ENCODE measurements around the gene RHOH.
A peak's percentile ranks its signal among the peaks of the same experiment; 100 is the strongest.

The RHOH gene

GRCh38 chr4:40209401-40209800, 12.6 kb downstream of the RHOH start:
- no peak for FAIRE-seq

GRCh38 chr4:40210776-40211175, 13.9 kb downstream of the RHOH start:
- FAIRE-seq = no peak

GRCh38 chr4:40211224-40212185, 14.7 kb downstream of the RHOH start:
- FAIRE-seq = peak; percentile 49

- FAIRE-seq = no peak
These were observed 16.1 kb downstream of the RHOH start for GRCh38 chr4:40212674-40213527.

GRCh38 chr4:40214038-40214437, 17.2 kb downstream of the RHOH start:
- no peak for FAIRE-seq

GRCh38 chr4:40214661-40215418, 18.0 kb downstream of the RHOH start:
- FAIRE-seq = no peak

GRCh38 chr4:40216622-40217366, 20.0 kb downstream of the RHOH start:
- peak; percentile 40 for FAIRE-seq

GRCh38 chr4:40221744-40222143, 24.9 kb downstream of the RHOH start:
- no peak for FAIRE-seq

GRCh38 chr4:40223343-40223742, 26.5 kb downstream of the RHOH start:
- no peak for FAIRE-seq

GRCh38 chr4:40224432-40224831, 27.6 kb downstream of the RHOH start:
- no peak for FAIRE-seq

- no peak for FAIRE-seq
These were observed 28.7 kb downstream of the RHOH start for GRCh38 chr4:40225497-40225896.

GRCh38 chr4:40227284-40227683, 30.5 kb downstream of the RHOH start:
- no peak for FAIRE-seq

- peak; percentile 73 for FAIRE-seq
These were observed 31.9 kb downstream of the RHOH start for GRCh38 chr4:40228497-40229365.

GRCh38 chr4:40231316-40231863, 34.6 kb downstream of the RHOH start:
- FAIRE-seq = no peak

GRCh38 chr4:40232610-40233009, 35.8 kb downstream of the RHOH start:
- no peak for FAIRE-seq

GRCh38 chr4:40233227-40233626, 36.4 kb downstream of the RHOH start:
- no peak for FAIRE-seq

GRCh38 chr4:40234519-40235039, 37.7 kb downstream of the RHOH start:
- FAIRE-seq = no peak

- no peak for FAIRE-seq
These were observed 41.3 kb downstream of the RHOH start for GRCh38 chr4:40238008-40238699.

GRCh38 chr4:40238700-40239548, 42.1 kb downstream of the RHOH start:
- FAIRE-seq = peak; percentile 92

Measured in G401.6 (cell line).